HepG2 (cell line): ENCODE data around the gene GJD3. TPM values are rescaled to one million over a fixed set of nuclear protein-coding genes. Genes with fewer than 3 reads are reported as not detected.

Source experiments
- ATAC-seq: fragments of 200-7000 bp; cut with Tn5 transposase; 3 replicates; pipeline ENCODE4 v1.9.1; 2020; ENCODE audit warnings: mild to moderate bottlenecking, moderate library complexity
- BruUV-seq: library from RNA; stranded (reverse); fragments of 400-500 nt; replicated peaks from 2 replicates; lab custom pipeline; 2021; lab: Mats Ljungman, UMichigan
- CTCF ChIA-PET: fragments of 300-600 bp; formaldehyde crosslinking; extraction: SDS; loops from one replicate; lab custom pipeline; 2021; ENCODE audit warnings: low total read pairs, inconsistent platforms, low intra/inter-chr PET ratio; lab: Yijun Ruan, JAX
- POLR2A ChIA-PET: fragments of 350-600 bp; sonication (Branson Sonifier 250); formaldehyde crosslinking; loops from one replicate; lab custom pipeline; 2020; ENCODE audit warnings: antibody characterized with exemption, inconsistent platforms; lab: Yijun Ruan, JAX
- DNase-seq: peaks from one replicate; pipeline ENCODE4 v3.0.0-alpha.2; 2015; ENCODE audit warnings: low spot score
- FAIRE-seq: peaks from 3 replicates; lab custom pipeline; 2011; peaks lifted over from hg19 to GRCh38; lab: Jason Lieb, UNC
- H2AFZ ChIP-seq: one replicate; pipeline ENCODE4 v1.6.1; 2011; ENCODE audit warnings: low read length, inconsistent platforms
- H3K27ac ChIP-seq: fragments of 300-600 bp; 3 replicates; pipeline ENCODE4 v1.8.0; 2011; ENCODE audit warnings: mixed run types, mild to moderate bottlenecking, mixed read lengths, low read length, inconsistent platforms; ENCODE audit not compliant: insufficient read depth; ENCODE audit errors: extremely low read length
- H3K27me3 ChIP-seq, 2 experiments: fragments of 200-600 bp in 1 of 2; 2 replicates in 1 of 2; 3 replicates in 1 of 2; pipeline versions ENCODE4 v1.6.0 to v1.8.0; 2011; ENCODE audit warnings: low read length in 2 of 2, mild to moderate bottlenecking in 2 of 2, moderate library complexity in 2 of 2, inconsistent platforms in 1 of 2; ENCODE audit not compliant: insufficient read depth in 2 of 2, control insufficient read depth in 1 of 2
- H3K36me3 ChIP-seq, 2 experiments: fragments of 200-600 bp in 1 of 2; replicated peaks in 1 of 2; 2 replicates in 1 of 2; 3 replicates in 1 of 2; pipeline versions ENCODE4 v1.5.1 to v1.8.0; 2011; ENCODE audit warnings: low read length in 2 of 2, inconsistent platforms in 1 of 2; ENCODE audit not compliant: insufficient read depth in 2 of 2, control insufficient read depth in 1 of 2
- H3K4me1 ChIP-seq: 2 replicates; pipeline ENCODE4 v1.5.1; 2012; ENCODE audit warnings: low read length, inconsistent platforms; ENCODE audit not compliant: insufficient read depth
- H3K4me2 ChIP-seq: 2 replicates; pipeline ENCODE4 v1.6.0; 2011; ENCODE audit warnings: low read depth, low read length, inconsistent platforms
- H3K4me3 ChIP-seq, 3 experiments: fragments of 200-600 bp in 1 of 3; sonication (generic), shearing (Covaris generic) in 1 of 3; replicated peaks in 1 of 3; 2 replicates each; pipeline ENCODE4 v1.5.1; 2011 to 2016; ENCODE audit warnings: low read length in 3 of 3, inconsistent platforms in 2 of 3, low read depth in 2 of 3, mild to moderate bottlenecking in 2 of 3, control low read depth in 1 of 3, mixed read lengths in 1 of 3; ENCODE audit not compliant: insufficient read depth in 1 of 3
- H3K79me2 ChIP-seq: one replicate; pipeline ENCODE4 v1.6.1; 2011; ENCODE audit warnings: low read length, inconsistent platforms; ENCODE audit not compliant: insufficient read depth
- H3K9ac ChIP-seq: 2 replicates; pipeline ENCODE4 v1.6.0; 2011; ENCODE audit warnings: mild to moderate bottlenecking, low read depth, low read length, inconsistent platforms; ENCODE audit not compliant: insufficient read depth
- H3K9me3 ChIP-seq: 2 replicates; pipeline ENCODE4 v1.5.1; 2012; ENCODE audit warnings: mild to moderate bottlenecking, low read length
- H4K20me1 ChIP-seq: 2 replicates; pipeline ENCODE4 v1.6.0; 2011; ENCODE audit warnings: inconsistent platforms, mild to moderate bottlenecking, low read length, moderate library complexity; ENCODE audit not compliant: insufficient read depth
- AKAP8 ChIP-seq: sonication (generic); formaldehyde crosslinking; IDR thresholded peaks from 2 replicates; pipeline ENCODE4 v1.5.1; 2020; ENCODE audit warnings: mild to moderate bottlenecking, missing genetic modification reagents
- ATF7-NPFF ChIP-seq: sonication (generic); formaldehyde crosslinking; IDR thresholded peaks from 2 replicates; pipeline ENCODE4 v1.8.1; 2023; ENCODE audit warnings: mild to moderate bottlenecking, low read depth, missing genetic modification reagents, moderate library complexity
- BRF2 ChIP-seq: sonication (generic); formaldehyde crosslinking; IDR thresholded peaks from 2 replicates; pipeline ENCODE4 v1.8.1; 2022; ENCODE audit warnings: mild to moderate bottlenecking, missing genetic modification reagents
- CREB1 ChIP-seq, 2 experiments: fragments of 450-650 bp in 1 of 2; IDR thresholded peaks; 2 replicates each; pipeline ENCODE4 v1.6.1; 2016 to 2017; ENCODE audit warnings: control low read depth in 1 of 2, mild to moderate bottlenecking in 1 of 2, missing compliant biosample characterization in 1 of 2, missing genetic modification characterization in 1 of 2
- EP300 ChIP-seq, 3 experiments: sonication (generic) in 1 of 3; formaldehyde crosslinking in 1 of 3; IDR thresholded peaks; 2 replicates each; pipeline versions ENCODE4 v1.5.1 to v1.6.1; 2011 to 2020; ENCODE audit warnings: low read depth in 2 of 3, low read length in 2 of 3, borderline replicate concordance in 1 of 3, improper control_type of control experiment in 1 of 3, mild to moderate bottlenecking in 1 of 3, missing genetic modification reagents in 1 of 3, moderate library complexity in 1 of 3
- HOXD1 ChIP-seq: sonication (generic); formaldehyde crosslinking; IDR thresholded peaks from 2 replicates; pipeline ENCODE4 v1.5.0; 2020; ENCODE audit warnings: missing genetic modification reagents
- KLF13 ChIP-seq: sonication (generic); formaldehyde crosslinking; IDR thresholded peaks from 2 replicates; pipeline ENCODE4 v1.4.0; 2020; ENCODE audit warnings: mild to moderate bottlenecking, missing genetic modification reagents
- POGZ ChIP-seq: sonication (generic); formaldehyde crosslinking; IDR thresholded peaks from 2 replicates; pipeline ENCODE4 v1.4.0; 2020; ENCODE audit warnings: mild to moderate bottlenecking, missing genetic modification reagents
- RXRA ChIP-seq: sonication (generic); formaldehyde crosslinking; IDR thresholded peaks from 2 replicates; pipeline ENCODE4 v1.5.1; 2020; ENCODE audit warnings: missing genetic modification reagents
- SOX6 ChIP-seq, 2 experiments: fragments of 450-650 bp in 1 of 2; sonication (generic) in 1 of 2; formaldehyde crosslinking in 1 of 2; IDR thresholded peaks; 2 replicates each; pipeline versions ENCODE4 v1.4.0 to v1.6.1; 2017 to 2020; ENCODE audit warnings: antibody characterized with exemption in 1 of 2, mild to moderate bottlenecking in 1 of 2, missing genetic modification reagents in 1 of 2
- SRY ChIP-seq: sonication (generic); formaldehyde crosslinking; IDR thresholded peaks from 2 replicates; pipeline ENCODE4 v1.8.0; 2022; ENCODE audit warnings: mild to moderate bottlenecking, missing genetic modification reagents
- ZBTB39 ChIP-seq: sonication (generic); formaldehyde crosslinking; IDR thresholded peaks from 2 replicates; pipeline ENCODE4 v1.5.0; 2020; ENCODE audit warnings: missing genetic modification reagents
- ZNF441 ChIP-seq: sonication (generic); formaldehyde crosslinking; IDR thresholded peaks from 2 replicates; pipeline ENCODE4 v1.7.0; 2021; ENCODE audit warnings: missing genetic modification reagents, borderline replicate concordance
- ZNF850 ChIP-seq: sonication (generic); formaldehyde crosslinking; conservative IDR thresholded peaks from 2 replicates; pipeline ENCODE4 v1.9.0; 2021; ENCODE audit warnings: mild to moderate bottlenecking, missing genetic modification reagents
- ZSCAN21 ChIP-seq: sonication (generic); formaldehyde crosslinking; IDR thresholded peaks from 2 replicates; pipeline ENCODE4 v1.8.0; 2022; ENCODE audit warnings: mild to moderate bottlenecking, missing genetic modification reagents, moderate library complexity, borderline replicate concordance
- WGBS: methylation state at CpG from one replicate; pipeline ENCODE4 v1.1.6; 2017; ENCODE audit warnings: low lambda C conversion rate; 5-methylcytosine and 5-hydroxymethylcytosine counted together
- in situ Hi-C: cut with HindIII; loops from 2 replicates; pipeline ENCODE4 v1.10.0; 2017; ENCODE audit warnings: low pct_unique_long_range_greater_than_20kb; ENCODE audit not compliant: extremely low pct_ligation_motif_present
- intact Hi-C: fragments of 100-400 bp; cut with micrococcal nuclease; formaldehyde crosslinking; loops from one replicate; pipeline ENCODE4 v1.10.0; 2022; ENCODE audit not compliant: unreplicated experiment
- polyA plus RNA-seq, 8 experiments: library from polyadenylated mRNA; depleted of rRNA in 3 of 8; stranded (reverse) in 7 of 8; unstranded in 1 of 8; fragments of >200 nt; fragmentation: Illumina TruSeq in 4 of 8; extraction: Trizol in 4 of 8; gene quantifications; 2 replicates each; pipeline versions ENCODE4 v1.2.1 to v1.2.3, GENCODE V29; 2011 to 2016; ENCODE audit warnings: low read depth in 4 of 8, missing spikeins in 1 of 8, mixed read lengths in 1 of 8; ENCODE audit not compliant: insufficient read depth in 1 of 8
- total RNA-seq, 5 experiments: library from RNA; depleted of rRNA; stranded (reverse); fragments of >200 nt; fragmentation: Illumina TruSeq; extraction: Trizol; gene quantifications; 2 replicates each; pipeline ENCODE4 v1.2.3, GENCODE V29; 2016; ENCODE audit warnings: low read depth in 1 of 5

Gene GJD3
- total and polyA plus RNA-seq, 2 of the 13 experiments (the other 11 are each of a cell fraction or from before 2014, with no cell fraction given) = not detected

- TF ChIP-seq HOXD1 (CRISPR knock-in tag) (0 out of 2 replicates have a peak, but pooled peaks have one; percentile 46), POGZ (CRISPR knock-in tag) (peak; percentile 49; the same call in 1 of the 2 replicates), ATF7-NPFF (CRISPR knock-in tag) (peak; percentile 66), ZNF441 (CRISPR knock-in tag) (0 out of 2 replicates have a peak, but pooled peaks have one; percentile 42)
These were observed 46.4 kb downstream of the GJD3 start (continued) for GRCh38 chr17:40317880-40318829.

- peak; percentile 37 for FAIRE-seq
- peak overlapping the region; percentile 72 for H3K9ac ChIP-seq
- H3K4me3 ChIP-seq = peak overlapping the region; percentile 86 to 95 (median 86)
- H3K4me1 ChIP-seq = peaks cover 89% of the 10 kb centered on the region
- no peaks in the 10 kb centered on the region; the same call in 1 of the 2 replicates for H4K20me1 ChIP-seq
- WGBS = under 1% methylated on average over 6 of the region's 6 CpGs
- intact Hi-C loops = loop anchor here (2.0 kb wide), 3 partner anchors 15 to 99 kb away; partner anchors contain the start of gene TOP2A
- DNase-seq = peak; percentile 64
- H3K27ac ChIP-seq = peak overlapping the region; percentile 45
- no peaks in the 10 kb centered on the region; a peak in 1 of 5 replicates for H3K27me3 ChIP-seq
- POLR2A ChIA-PET = interaction anchor here (0.8 to 3.8 kb wide), 20 partner anchors 8 to 1371 kb away, joined by 3 to 45 read pairs (median 4); partner anchors contain the start of genes NR1D1, PSMD3, RARA and TOP2A
- ATAC-seq = peak; percentile 42
- H3K9me3 ChIP-seq = no peaks in the 10 kb centered on the region
- CTCF ChIA-PET = interaction anchor here (1.2 kb wide), 1 partner anchor 15 kb away, joined by 4 read pairs; no protein-coding TSS in a partner anchor
- H3K36me3 ChIP-seq = no peaks in the 10 kb centered on the region
- in situ Hi-C loops = loop anchor here (5.0 kb wide), 2 partner anchors 35 to 100 kb away; partner anchors contain the start of gene TOP2A
- BruUV-seq = TSS peak; percentile 81
- H2AFZ ChIP-seq = peak overlapping the region; percentile 30
- peaks cover 27% of the 10 kb centered on the region for H3K79me2 ChIP-seq
- peak overlapping the region; percentile 100 for H3K4me2 ChIP-seq
- no peak for TF ChIP-seq SOX6 (IDR thresholded peaks at IDR 0.05)
- TF ChIP-seq SOX6 (CRISPR knock-in tag; IDR thresholded peaks at IDR 0.05) = no peak
- 0 out of 2 replicates have a peak, but pooled peaks have one; percentile 2 for TF ChIP-seq SRY (CRISPR knock-in tag)
- TF ChIP-seq RXRA (CRISPR knock-in tag) = no peak
- TF ChIP-seq BRF2 (CRISPR knock-in tag) = no peak
- 0 out of 2 replicates have a peak, but pooled peaks have one; percentile 29 for TF ChIP-seq ZBTB39 (CRISPR knock-in tag)
- 0 out of 2 replicates have a peak, but pooled peaks have one; percentile 11 for TF ChIP-seq ZNF850
- TF ChIP-seq KLF13 (CRISPR knock-in tag) = 0 out of 2 replicates have a peak, but pooled peaks have one; percentile 43
- 0 out of 2 replicates have a peak, but pooled peaks have one; percentile 7 for TF ChIP-seq ZSCAN21 (CRISPR knock-in tag)
- no peak for TF ChIP-seq EP300 (IDR thresholded peaks at IDR 0.05; ENCODE audit: low read depth in 2 of 2, low read length in 2 of 2)
- no peak for TF ChIP-seq EP300 (CRISPR knock-in tag; IDR thresholded peaks at IDR 0.05; ENCODE audit: borderline replicate concordance)
- TF ChIP-seq AKAP8 (CRISPR knock-in tag) = 0 out of 2 replicates have a peak, but pooled peaks have one; percentile 33
- TF ChIP-seq CREB1 (IDR thresholded peaks at IDR 0.05) = no peak
- TF ChIP-seq CREB1 (CRISPR knock-in tag; IDR thresholded peaks at IDR 0.05) = peak; percentile 35; the same call in 1 of the 2 replicates
These were observed 47.1 kb downstream of the GJD3 start for GRCh38 chr17:40317345-40317873.
